ENCODE results near the gene SHISA8.

GRCh38 chr22:41880653-41881052 is 34.2 kb downstream of the SHISA8 start:
- TF ChIP-seq POLR2AphosphoS5 (IDR thresholded peaks at IDR 0.05; ENCODE audit: low read depth, low read length) (no peak), SIN3A (IDR thresholded peaks at IDR 0.05; ENCODE audit: borderline replicate concordance, insufficient read depth, low read length) (no peak), REST (IDR thresholded peaks at IDR 0.05; ENCODE audit: insufficient read depth in 1 of 2, low read depth in 2 of 2, low read length in 2 of 2) (no peak), TAF1 (IDR thresholded peaks at IDR 0.05; ENCODE audit: borderline replicate concordance, insufficient read depth, low read length) (no peak)

All from PFSK-1 (cell line).